GM12878 (cell line): Measurements from ENCODE around the gene SERPINA6. TPM values are rescaled to one million over a fixed set of nuclear protein-coding genes. Genes with fewer than 3 reads are reported as not detected.
"Not testable (repeated sequence)": the region's sequence is repeated elsewhere in the genome, so short reads cannot be mapped to it uniquely, and the experiment has no call there.

Source experiments
- ATAC-seq: fragments of 200-7000 bp; cut with Tn5 transposase; 3 replicates; pipeline ENCODE4 v1.9.1; 2020; ENCODE audit warnings: mild to moderate bottlenecking, moderate library complexity
- BruUV-seq: library from RNA; stranded (reverse); fragments of 400-500 nt; replicated peaks from 2 replicates; lab custom pipeline; 2021; lab: Mats Ljungman, UMichigan
- CTCF ChIA-PET: fragments of 300-600 bp; sonication (Branson Sonifier 250); formaldehyde crosslinking; extraction: SDS; loops from one replicate; lab custom pipeline; 2021; ENCODE audit warnings: inconsistent platforms; lab: Yijun Ruan, JAX
- POLR2A ChIA-PET: fragments of 350-600 bp; formaldehyde crosslinking; extraction: SDS; loops from one replicate; lab custom pipeline; 2021; ENCODE audit warnings: inconsistent platforms; lab: Charles Lee
- RAD21 ChIA-PET: fragments of 300-600 bp; sonication (Branson Sonifier 250); formaldehyde crosslinking; loops from one replicate; lab custom pipeline; 2023; ENCODE audit warnings: antibody characterized with exemption; ENCODE audit not compliant: unreplicated experiment; lab: Charles Lee
- SMC1A ChIA-PET: fragments of 300-600 bp; sonication (Branson Sonifier 250); formaldehyde crosslinking; loops from one replicate; lab custom pipeline; 2023; ENCODE audit not compliant: unreplicated experiment, uncharacterized antibody; lab: Charles Lee
- DNase-seq: peaks from one replicate; pipeline ENCODE4 v3.0.0-alpha.2; 2011; ENCODE audit warnings: low read depth, low spot score
- FAIRE-seq: peaks from 3 replicates; lab custom pipeline; 2011; peaks lifted over from hg19 to GRCh38; lab: Jason Lieb, UNC
- H2AFZ ChIP-seq: 2 replicates; pipeline ENCODE4 v1.6.0; 2011; ENCODE audit warnings: low read depth, low read length, control low read depth; ENCODE audit not compliant: control insufficient read depth
- H3K27ac ChIP-seq: 2 replicates; pipeline ENCODE4 v1.5.1; 2011; ENCODE audit warnings: control low read depth; ENCODE audit not compliant: control insufficient read depth, insufficient read depth
- H3K27me3 ChIP-seq, 2 experiments: replicated peaks in 1 of 2; 2 replicates each; pipeline versions ENCODE4 v1.6.0 to v1.6.1; 2011; ENCODE audit warnings: low read length in 1 of 2; ENCODE audit not compliant: control insufficient read depth in 2 of 2, insufficient read depth in 2 of 2
- H3K36me3 ChIP-seq, 2 experiments: 2 replicates each; pipeline ENCODE4 v1.5.1; 2011; ENCODE audit warnings: low read length in 1 of 2; ENCODE audit not compliant: control insufficient read depth in 2 of 2, insufficient read depth in 2 of 2
- H3K4me1 ChIP-seq: 2 replicates; pipeline ENCODE4 v1.6.1; 2011; ENCODE audit warnings: mild to moderate bottlenecking, low read length, moderate library complexity, mixed read lengths; ENCODE audit not compliant: control insufficient read depth, insufficient read depth
- H3K4me2 ChIP-seq: 2 replicates; pipeline ENCODE4 v1.6.0; 2011; ENCODE audit warnings: control low read depth; ENCODE audit not compliant: control insufficient read depth, insufficient read depth
- H3K4me3 ChIP-seq: fragments of 200-600 bp; sonication (generic); 2 replicates; pipeline ENCODE4 v1.5.1; 2016
- H3K79me2 ChIP-seq: 2 replicates; pipeline ENCODE4 v1.6.0; 2011; ENCODE audit warnings: low read length; ENCODE audit not compliant: control insufficient read depth, insufficient read depth
- H3K9ac ChIP-seq: 2 replicates; pipeline ENCODE4 v1.8.0; 2011; ENCODE audit warnings: low read length, control low read depth, mixed read lengths; ENCODE audit not compliant: control insufficient read depth, insufficient read depth
- H3K9me3 ChIP-seq: replicated peaks from 3 replicates; pipeline ENCODE4 v1.5.1; 2011; ENCODE audit warnings: mild to moderate bottlenecking, low read length; ENCODE audit not compliant: control insufficient read depth, insufficient read depth
- H4K20me1 ChIP-seq: 2 replicates; pipeline ENCODE4 v1.6.0; 2011; ENCODE audit not compliant: control insufficient read depth, insufficient read depth
- BHLHE40 ChIP-seq, 2 experiments: fragments of 450-650 bp in 1 of 2; IDR thresholded peaks; 2 replicates each; pipeline ENCODE4 v1.6.1; 2011 to 2017; ENCODE audit warnings: low read depth in 2 of 2, borderline replicate concordance in 1 of 2, improper control_type of control experiment in 1 of 2, low read length in 1 of 2, mild to moderate bottlenecking in 1 of 2
- EED ChIP-seq: sonication (generic); IDR thresholded peaks from 2 replicates; pipeline ENCODE4 v1.6.1; 2016; ENCODE audit warnings: antibody characterized with exemption, low read depth
- MEF2B ChIP-seq: fragments of 450-650 bp; IDR thresholded peaks from 2 replicates; pipeline ENCODE4 v1.6.1; 2018; ENCODE audit warnings: mild to moderate bottlenecking, moderate library complexity; ENCODE audit not compliant: partially characterized antibody, poor library complexity, severe bottlenecking
- MXI1 ChIP-seq: fragments of 150-350 bp; IDR thresholded peaks from 2 replicates; pipeline ENCODE4 v1.6.1; 2011; ENCODE audit warnings: low read depth, mild to moderate bottlenecking, inconsistent platforms, low read length, improper control_type of control experiment
- NBN ChIP-seq: fragments of 450-650 bp; IDR thresholded peaks from 2 replicates; pipeline ENCODE4 v1.6.1; 2016
- NR2C2 ChIP-seq: IDR thresholded peaks from 2 replicates; pipeline ENCODE4 v1.6.1; 2011; ENCODE audit warnings: borderline replicate concordance, low read depth; ENCODE audit not compliant: control insufficient read depth, insufficient read length
- POLR2A ChIP-seq: IDR thresholded peaks from 2 replicates; pipeline ENCODE4 v1.6.1; 2011; ENCODE audit warnings: low read depth, mild to moderate bottlenecking, low read length
- SMC3 ChIP-seq: IDR thresholded peaks from 2 replicates; pipeline ENCODE4 v1.6.1; 2011; ENCODE audit warnings: low read length, improper control_type of control experiment, borderline replicate concordance
- WGBS: methylation state at CpG from one replicate; pipeline ENCODE4 v1.1.6; 2016; ENCODE audit warnings: low lambda C conversion rate; ENCODE audit not compliant: insufficient replicate concordance, insufficient coverage; ENCODE audit errors: missing lambda C conversion rate; 5-methylcytosine and 5-hydroxymethylcytosine counted together
- in situ Hi-C: fragments of 300-500 bp; cut with MboI; formaldehyde crosslinking; loops from 9 replicates; pipeline ENCODE4 v1.14.3; 2018; ENCODE audit warnings: mixed read lengths
- intact Hi-C: fragments of 100-400 bp; cut with micrococcal nuclease; formaldehyde crosslinking; loops from one replicate; pipeline ENCODE4 v1.14.2; 2022; ENCODE audit not compliant: unreplicated experiment
- polyA plus RNA-seq, 11 experiments: library from polyadenylated mRNA; depleted of rRNA in 4 of 11; unstranded in 6 of 11; stranded (reverse) in 5 of 11; fragments of >200 nt; fragmentation: Nextera tagmentation in 4 of 11; fragmentation: Illumina TruSeq in 1 of 11; extraction: Ambion mirVana in 4 of 11; extraction: Trizol in 1 of 11; gene quantifications; 1 replicate in 1 of 11; 2 replicates in 10 of 11; pipeline versions ENCODE4 v1.2.1 to v1.2.3, GENCODE V29; 2011 to 2016; ENCODE audit warnings: inconsistent platforms in 2 of 11, missing spikeins in 2 of 11, low read depth in 1 of 11
- total RNA-seq, 4 experiments: library from RNA; depleted of rRNA in 3 of 4; stranded (reverse); fragments of >200 nt in 3 of 4; fragmentation: Illumina TruSeq in 1 of 4; extraction: Trizol in 1 of 4; gene quantifications; 2 replicates each; pipeline versions ENCODE4 v1.2.1 to v1.2.3, GENCODE V29; 2013 to 2021
- TF ChIP-seq, protein P1 (sequence below): fragments of 450-650 bp; IDR thresholded peaks from 2 replicates; pipeline ENCODE4 v1.6.1; 2018; ENCODE audit warnings: borderline replicate concordance, mild to moderate bottlenecking; ENCODE audit not compliant: partially characterized antibody
- TF ChIP-seq, protein P2 (sequence below): fragments of 450-650 bp; IDR thresholded peaks from 2 replicates; pipeline ENCODE4 v1.6.1; 2017; ENCODE audit warnings: mild to moderate bottlenecking, low read depth, inconsistent platforms; ENCODE audit not compliant: poor library complexity, severe bottlenecking

SERPINA6 gene
- total and polyA plus RNA-seq, 10 of the 15 experiments (the other 5 are each of a cell fraction or from before 2014, with no cell fraction given) = 0.11 to 0.27 (median 0.23) TPM; not detected in 7

DNA sequence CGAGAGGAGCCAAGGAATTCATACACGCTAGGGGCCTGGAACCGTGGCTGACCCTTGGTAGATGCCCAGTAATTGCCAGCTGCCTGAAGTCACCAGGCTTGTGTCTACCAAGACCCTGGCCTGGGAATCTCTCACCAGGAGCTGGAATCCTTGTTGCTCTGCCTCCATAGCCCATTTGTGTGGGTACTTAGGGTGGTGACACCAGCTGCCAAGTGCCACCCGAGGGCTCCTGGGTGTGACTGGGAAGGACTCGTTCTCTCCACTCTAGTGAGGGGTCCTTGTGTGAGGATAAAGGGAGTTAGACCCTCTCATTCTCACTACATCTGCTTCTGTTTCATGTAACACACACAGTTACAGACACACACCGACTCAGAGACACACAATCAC is 47.4 kb upstream of the SERPINA6 start (continued):
- TF ChIP-seq, protein P1, sequence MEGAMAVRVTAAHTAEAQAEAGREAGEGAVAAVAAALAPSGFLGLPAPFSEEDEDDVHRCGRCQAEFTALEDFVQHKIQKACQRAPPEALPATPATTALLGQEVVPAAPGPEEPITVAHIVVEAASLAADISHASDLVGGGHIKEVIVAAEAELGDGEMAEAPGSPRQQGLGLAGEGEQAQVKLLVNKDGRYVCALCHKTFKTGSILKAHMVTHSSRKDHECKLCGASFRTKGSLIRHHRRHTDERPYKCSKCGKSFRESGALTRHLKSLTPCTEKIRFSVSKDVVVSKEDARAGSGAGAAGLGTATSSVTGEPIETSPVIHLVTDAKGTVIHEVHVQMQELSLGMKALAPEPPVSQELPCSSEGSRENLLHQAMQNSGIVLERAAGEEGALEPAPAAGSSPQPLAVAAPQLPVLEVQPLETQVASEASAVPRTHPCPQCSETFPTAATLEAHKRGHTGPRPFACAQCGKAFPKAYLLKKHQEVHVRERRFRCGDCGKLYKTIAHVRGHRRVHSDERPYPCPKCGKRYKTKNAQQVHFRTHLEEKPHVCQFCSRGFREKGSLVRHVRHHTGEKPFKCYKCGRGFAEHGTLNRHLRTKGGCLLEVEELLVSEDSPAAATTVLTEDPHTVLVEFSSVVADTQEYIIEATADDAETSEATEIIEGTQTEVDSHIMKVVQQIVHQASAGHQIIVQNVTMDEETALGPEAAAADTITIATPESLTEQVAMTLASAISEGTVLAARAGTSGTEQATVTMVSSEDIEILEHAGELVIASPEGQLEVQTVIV = no peak
- TF ChIP-seq NBN (no peak), MEF2B (no peak), SMC3 (no peak), NR2C2 (no peak), BHLHE40 (IDR thresholded peaks at IDR 0.05; ENCODE audit: borderline replicate concordance in 1 of 2, low read depth in 2 of 2, low read length in 1 of 2) (no peak), POLR2A (no peak), EED (no peak), MXI1 (no peak)
- TF ChIP-seq, protein P2, sequence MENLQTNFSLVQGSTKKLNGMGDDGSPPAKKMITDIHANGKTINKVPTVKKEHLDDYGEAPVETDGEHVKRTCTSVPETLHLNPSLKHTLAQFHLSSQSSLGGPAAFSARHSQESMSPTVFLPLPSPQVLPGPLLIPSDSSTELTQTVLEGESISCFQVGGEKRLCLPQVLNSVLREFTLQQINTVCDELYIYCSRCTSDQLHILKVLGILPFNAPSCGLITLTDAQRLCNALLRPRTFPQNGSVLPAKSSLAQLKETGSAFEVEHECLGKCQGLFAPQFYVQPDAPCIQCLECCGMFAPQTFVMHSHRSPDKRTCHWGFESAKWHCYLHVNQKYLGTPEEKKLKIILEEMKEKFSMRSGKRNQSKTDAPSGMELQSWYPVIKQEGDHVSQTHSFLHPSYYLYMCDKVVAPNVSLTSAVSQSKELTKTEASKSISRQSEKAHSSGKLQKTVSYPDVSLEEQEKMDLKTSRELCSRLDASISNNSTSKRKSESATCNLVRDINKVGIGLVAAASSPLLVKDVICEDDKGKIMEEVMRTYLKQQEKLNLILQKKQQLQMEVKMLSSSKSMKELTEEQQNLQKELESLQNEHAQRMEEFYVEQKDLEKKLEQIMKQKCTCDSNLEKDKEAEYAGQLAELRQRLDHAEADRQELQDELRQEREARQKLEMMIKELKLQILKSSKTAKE = no peak

- H3K4me3 ChIP-seq, H3K27me3 ChIP-seq, H3K4me1 ChIP-seq, ATAC-seq, FAIRE-seq, POLR2A ChIA-PET, H4K20me1 ChIP-seq, DNase-seq, RAD21 ChIA-PET, in situ Hi-C loops, BruUV-seq, H3K36me3 ChIP-seq, H3K9me3 ChIP-seq, SMC1A ChIA-PET, H3K79me2 ChIP-seq, H3K9ac ChIP-seq, H3K4me2 ChIP-seq, intact Hi-C loops, CTCF ChIA-PET, H2AFZ ChIP-seq, H3K27ac ChIP-seq: not testable (repeated sequence)
- WGBS = 59% methylated on average over 17 of the region's 22 CpGs
These were observed 46.8 kb upstream of the SERPINA6 start for GRCh38 chr14:94369766-94370523.
